Measurements from ENCODE around the gene SZRD1. TPM values are rescaled to one million over a fixed set of nuclear protein-coding genes. Genes with fewer than 3 reads are reported as not detected.

Gene SZRD1
- total and polyA plus RNA-seq, 2 of the 8 experiments (the other 6 are each of a cell fraction or from before 2014, with no cell fraction given) = 97.8 to 108 TPM

DNA sequence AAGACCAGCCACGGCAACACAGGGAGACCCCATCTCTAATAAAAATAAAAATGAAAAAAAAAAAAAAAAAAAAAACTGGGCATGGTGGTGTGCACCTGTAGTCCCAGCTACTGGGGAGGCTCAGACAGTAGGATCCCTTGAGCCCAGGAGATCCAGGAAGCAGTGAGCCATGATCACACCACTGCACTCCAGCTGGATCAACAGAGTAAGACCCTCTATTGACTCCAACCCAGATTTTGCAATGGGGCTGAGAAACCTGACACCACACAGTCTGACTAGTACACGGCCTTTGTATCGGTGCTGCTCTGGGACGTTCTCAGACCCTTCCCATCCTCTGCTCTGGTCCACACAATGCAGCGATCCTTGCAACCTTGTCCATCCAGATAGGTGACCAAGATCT, 38.4 kb downstream of the SZRD1 start:
- no peaks in the 10 kb centered on the region for H3K23me2 ChIP-seq (ENCODE audit: low read depth, low read length)
- H2BK12ac ChIP-seq (ENCODE audit: low read depth, low read length) = no peak overlapping the region
- H3K27ac ChIP-seq (ENCODE audit: low read depth, low read length) = no peak overlapping the region
- no peak overlapping the region for H3K56ac ChIP-seq (replicated peaks; ENCODE audit: insufficient read length, low read depth, low read length)
- no peak overlapping the region for H2BK15ac ChIP-seq (ENCODE audit: low read length)
- no peak overlapping the region for H4K91ac ChIP-seq (replicated peaks; ENCODE audit: insufficient read length, low read length)
- peak overlapping the region; percentile 5; the same call in 1 of the 2 replicates for H4K8ac ChIP-seq (ENCODE audit: extremely low read depth, insufficient read depth, low read length)
- no peak overlapping the region for H2AFZ ChIP-seq (ENCODE audit: low read length)
- H3K4me2 ChIP-seq (ENCODE audit: insufficient read depth in 1 of 2, low read depth in 2 of 2, low read length in 2 of 2) = no peak overlapping the region
- H3K4me1 ChIP-seq (replicated peaks in 1 of 4; ENCODE audit: control insufficient read depth in 3 of 4, insufficient read depth in 4 of 4, low read length in 3 of 4) = peaks cover 0 to 2% (median 0%) of the 10 kb centered on the region in 4 experiments; a peak in 1 of 7 replicates
- H2AK5ac ChIP-seq (ENCODE audit: low read depth, low read length) = no peak overlapping the region
- H3K36me3 ChIP-seq (ENCODE audit: control insufficient read depth in 2 of 4, insufficient read depth in 4 of 4, low read length in 3 of 4) = no peaks in the 10 kb centered on the region
- CTCF ChIA-PET (ENCODE audit: partially characterized antibody) = interaction anchor here (0.6 to 1.0 kb wide), 2 partner anchors 217 to 1681 kb away, joined by 3 read pairs; no protein-coding TSS in a partner anchor
- no peak overlapping the region for H3K9ac ChIP-seq (replicated peaks in 1 of 4; ENCODE audit: extremely low read depth in 1 of 4, low read depth in 3 of 4, low read length in 3 of 4)
- no peak overlapping the region for H3K4me3 ChIP-seq (ENCODE audit: extremely low read depth in 1 of 4, insufficient read depth in 2 of 4, low read depth in 3 of 4, low read length in 4 of 4)
- H3K23ac ChIP-seq (ENCODE audit: insufficient read length) = no peak overlapping the region
- H3K4ac ChIP-seq (replicated peaks; ENCODE audit: insufficient read length, low read depth, low read length) = no peak overlapping the region
- no peaks in the 10 kb centered on the region for H3K27me3 ChIP-seq (replicated peaks in 1 of 4; ENCODE audit: control insufficient read depth in 3 of 4, extremely low read depth in 1 of 4, insufficient read depth in 3 of 4, low read length in 3 of 4)
- POLR2A ChIA-PET (ENCODE audit: partially characterized antibody) = interaction anchor here (0.6 to 1.6 kb wide), 2 partner anchors 38 to 610 kb away, joined by 3 to 4 read pairs; no protein-coding TSS in a partner anchor
- no peak overlapping the region for H2BK120ac ChIP-seq (replicated peaks; ENCODE audit: low read depth, low read length)
- H2BK20ac ChIP-seq (ENCODE audit: low read length) = no peak overlapping the region
- TF ChIP-seq KDM4A (IDR thresholded peaks at IDR 0.05; ENCODE audit: low read depth, low read length, severe bottlenecking) (no peak), HDAC6 (IDR thresholded peaks at IDR 0.05; ENCODE audit: low read depth, low read length) (no peak), CTCF (IDR thresholded peaks at IDR 0.05; ENCODE audit: control extremely low read depth in 1 of 3, insufficient read depth in 1 of 3, low read depth in 1 of 3, low read length in 3 of 3) (no peak), SIRT6 (IDR thresholded peaks at IDR 0.05; ENCODE audit: low read length) (no peak), TBP (IDR thresholded peaks at IDR 0.05; ENCODE audit: low read depth, low read length) (no peak), POU5F1 (IDR thresholded peaks at IDR 0.05; ENCODE audit: low read depth, low read length) (no peak), CTBP2 (IDR thresholded peaks at IDR 0.05; ENCODE audit: borderline replicate concordance, insufficient read depth, insufficient read length, low read length) (no peak)
- FAIRE-seq (no peak), DNase-seq (ENCODE audit: low read depth in 1 of 2, low spot score in 2 of 2) (no peak)
- H4K20me1 ChIP-seq (replicated peaks in 1 of 2; ENCODE audit: control insufficient read depth in 1 of 2, insufficient read depth in 2 of 2, low read length in 2 of 2) = no peaks in the 10 kb centered on the region
- H3K9me3 ChIP-seq (ENCODE audit: insufficient read depth in 2 of 2, low read depth in 1 of 2, low read length in 1 of 2) = no peaks in the 10 kb centered on the region
- H3K18ac ChIP-seq (ENCODE audit: extremely low read depth, low read length) = no peak overlapping the region
- 72% methylated on average over 5 of the region's 5 CpGs; no CpG with 5 or more reads in 1 of the 2 experiments for WGBS, 2 experiments (ENCODE audit: extremely low coverage in 1 of 2, insufficient coverage in 1 of 2, insufficient read length in 1 of 2, insufficient replicate concordance in 2 of 2, low coverage in 1 of 2, low lambda C conversion rate in 2 of 2, missing lambda C conversion rate in 1 of 2)
- H4K5ac ChIP-seq (ENCODE audit: insufficient read length, low read depth, low read length) = no peak overlapping the region
- no peaks in the 10 kb centered on the region for H3K79me2 ChIP-seq (ENCODE audit: control insufficient read depth in 1 of 2, insufficient read depth in 2 of 2, low read length in 2 of 2)
- H3K79me1 ChIP-seq (ENCODE audit: low read depth, low read length) = no peaks in the 10 kb centered on the region
- no peak overlapping the region for H3K14ac ChIP-seq (ENCODE audit: insufficient read length)
- H2BK5ac ChIP-seq (ENCODE audit: low read depth, low read length) = no peak overlapping the region

Data from H1 (cell line).